ENCODE measurements around the gene GPR151. TPM values are rescaled to one million over a fixed set of nuclear protein-coding genes. Genes with fewer than 3 reads are reported as not detected.
A peak's percentile ranks its signal among the peaks of the same experiment; 100 is the strongest.

GPR151 gene
- total RNA-seq, 1 experiment from 2014 or later: not detected

DNA sequence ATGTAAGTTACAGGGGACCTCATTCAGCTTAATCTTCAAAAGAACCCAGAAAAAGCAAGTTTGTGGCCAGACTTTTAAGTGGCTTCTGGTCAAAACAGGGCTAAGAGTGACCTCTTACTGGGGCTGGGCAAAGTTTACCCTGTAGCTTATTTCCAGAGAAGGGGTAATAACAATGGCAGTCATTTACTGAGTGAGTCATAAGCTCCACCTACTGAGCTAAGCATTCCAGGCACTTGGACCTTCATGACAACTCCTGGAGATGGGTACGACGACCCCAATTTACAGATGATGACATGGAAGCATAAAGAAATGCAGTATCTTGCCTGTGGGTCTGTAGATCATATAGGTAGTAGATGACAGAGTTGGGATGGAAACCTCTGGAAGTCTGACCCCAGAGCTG, 4.7 kb upstream of the GPR151 start:
- no peak for DNase-seq (ENCODE audit: low read depth)

DNA sequence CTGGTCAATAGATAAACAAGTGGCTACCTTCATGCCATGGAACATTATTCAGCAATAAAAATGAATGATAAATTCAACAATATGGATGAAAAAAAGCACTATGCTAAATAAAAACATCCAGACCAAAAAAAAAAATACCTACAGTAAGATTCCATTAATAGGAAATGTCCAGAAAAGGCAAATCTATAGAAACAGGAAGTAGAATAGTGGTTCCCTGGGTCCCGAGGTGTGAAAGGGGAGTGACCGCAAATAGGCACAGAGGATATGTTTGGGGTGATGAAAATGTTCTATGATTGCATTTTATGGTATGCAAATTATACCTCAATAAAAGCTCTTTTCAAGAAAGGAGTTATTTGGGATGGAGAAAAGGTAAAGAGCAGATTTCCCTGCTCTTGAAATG, 3.6 kb upstream of the GPR151 start:
- DNase-seq (ENCODE audit: low read depth): no peak

DNA sequence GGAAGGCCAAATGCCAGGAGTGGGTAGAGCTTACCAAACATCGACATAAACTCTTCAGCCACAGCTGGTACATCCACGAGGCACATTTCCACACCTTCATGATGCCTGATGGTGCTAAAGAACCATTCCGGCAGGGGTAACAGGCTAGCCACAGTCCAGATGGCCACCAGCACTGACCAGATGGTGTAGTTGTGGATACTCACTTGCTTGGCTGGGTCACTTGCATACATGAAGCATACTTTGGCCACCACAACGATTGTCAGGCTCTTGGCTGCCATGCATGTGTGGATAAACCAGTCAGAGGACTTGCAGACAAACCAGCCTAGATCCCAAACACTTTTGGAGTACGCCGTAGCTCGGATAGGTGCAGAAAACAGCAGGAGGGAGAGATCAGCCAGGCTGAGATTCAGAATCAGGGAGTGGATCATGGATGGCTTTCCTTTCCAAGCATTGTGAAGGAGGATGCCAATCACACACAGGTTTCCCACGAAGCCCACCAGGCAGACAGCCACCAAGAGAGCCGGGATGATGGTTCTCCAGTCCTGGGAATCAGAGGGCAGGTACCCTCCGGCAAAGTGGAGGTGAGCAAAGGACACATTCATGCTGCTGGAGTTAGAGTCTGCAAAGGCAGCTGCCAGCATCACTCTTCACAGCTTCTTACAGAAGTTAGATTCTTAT, 378 bp downstream of the GPR151 start:
- no peak for DNase-seq (ENCODE audit: low read depth)

DNA sequence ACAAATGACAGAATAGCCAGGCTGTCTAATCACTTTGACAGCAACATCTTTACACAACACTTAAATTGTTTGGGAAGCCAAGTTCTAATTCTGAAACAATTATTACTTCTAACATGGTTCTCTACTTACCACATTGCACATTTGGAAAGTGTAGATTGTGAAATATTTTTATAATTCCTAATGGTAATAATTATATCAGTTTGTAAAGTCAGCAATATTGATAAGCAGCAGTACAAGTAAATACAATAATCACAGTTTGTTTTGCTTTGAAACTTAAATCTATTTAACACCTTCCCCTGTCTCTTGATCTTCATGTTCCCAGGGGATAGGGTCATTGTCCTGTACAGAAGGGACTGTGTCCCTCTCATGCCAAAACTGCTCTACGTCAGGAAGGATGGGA, 1.4 kb downstream of the GPR151 start:
- no peak for DNase-seq (ENCODE audit: low read depth)

DNA sequence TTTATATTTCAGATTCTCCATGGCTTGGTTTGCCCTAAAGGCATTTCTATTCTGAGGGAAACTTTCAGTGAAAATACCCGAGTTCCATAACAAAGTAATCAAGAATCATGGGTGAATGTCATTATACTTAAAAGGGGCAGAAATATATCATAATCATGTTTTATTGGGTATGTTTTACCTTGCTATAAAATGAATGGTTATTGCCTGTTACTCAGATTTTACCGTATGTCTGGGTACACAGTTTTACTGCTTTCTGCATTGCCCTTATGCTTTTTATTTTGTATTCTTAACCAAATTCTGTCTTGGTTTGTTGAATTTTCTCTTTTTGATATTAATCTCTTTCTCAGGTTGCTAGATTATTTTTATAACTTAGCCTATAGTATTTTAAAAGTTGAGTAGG, 2.5 kb downstream of the GPR151 start:
- no peak for DNase-seq (ENCODE audit: low read depth)

DNA sequence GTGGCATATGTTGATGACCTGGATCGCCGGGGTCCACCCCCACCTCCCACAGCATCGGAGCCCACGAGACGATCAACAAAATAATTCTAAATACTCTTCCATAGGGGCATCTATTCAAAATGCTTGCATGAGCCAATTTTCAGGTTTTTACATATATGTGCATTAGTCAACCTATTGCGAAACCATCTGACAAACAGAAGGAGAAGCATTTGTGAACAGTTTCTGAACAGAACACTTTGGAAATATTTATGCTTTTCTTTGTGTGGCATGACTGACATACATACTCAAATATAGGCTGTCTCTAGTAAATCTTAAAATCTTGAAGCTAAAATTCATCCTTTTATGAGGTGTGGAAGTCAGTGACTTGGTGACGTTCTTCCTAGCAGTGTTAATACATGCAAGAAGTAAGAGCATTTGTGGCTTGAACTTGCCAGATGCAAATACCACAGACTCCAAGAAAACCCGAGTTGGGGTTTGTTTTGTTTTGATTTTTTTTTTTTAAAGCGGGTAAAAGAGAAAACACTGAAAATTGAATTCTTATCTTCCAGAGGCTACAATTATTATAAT, 5.3 kb downstream of the GPR151 start:
- DNase-seq (ENCODE audit: low read depth): peak; percentile 27

DNA sequence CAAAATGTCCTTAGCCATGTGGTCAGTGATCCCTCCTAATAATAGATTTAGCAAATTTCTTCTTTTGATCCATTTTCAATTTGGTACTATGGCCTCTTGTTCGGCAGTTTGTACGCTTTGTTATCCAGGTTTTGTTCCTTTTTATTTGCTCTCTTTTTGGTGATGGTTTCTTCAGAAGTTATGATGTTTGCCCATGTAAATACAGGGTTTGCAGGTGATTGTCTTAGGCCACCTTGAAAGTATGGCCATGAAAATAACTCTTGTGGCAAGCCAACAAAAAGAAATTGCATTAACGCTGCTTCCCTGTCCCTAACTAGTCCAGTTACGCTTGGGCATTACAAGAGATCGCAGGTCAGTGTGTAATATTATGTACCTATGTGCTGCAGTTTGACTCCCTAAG, 8.6 kb downstream of the GPR151 start:
- DNase-seq (ENCODE audit: low read depth): no peak

DNA sequence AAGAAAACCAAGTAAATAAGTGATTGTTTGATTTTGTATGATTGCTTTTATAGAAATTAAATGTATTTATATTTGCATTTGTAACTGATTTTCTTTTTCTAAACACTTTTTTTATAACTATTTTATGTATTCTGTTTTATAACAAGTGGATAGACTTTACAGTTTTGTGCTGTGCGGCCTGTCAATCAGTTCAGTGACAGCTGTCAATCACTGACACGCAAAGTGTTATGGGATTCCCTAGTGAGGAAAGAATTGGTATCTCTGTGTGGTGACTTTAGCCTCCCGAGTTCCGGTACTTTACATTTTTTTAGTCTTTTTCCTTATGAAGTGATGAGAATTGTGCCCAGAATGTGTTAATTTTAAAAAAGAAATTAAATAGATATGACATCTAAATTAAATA, 16.3 kb downstream of the GPR151 start:
- no peak for DNase-seq (ENCODE audit: low read depth)

DNA sequence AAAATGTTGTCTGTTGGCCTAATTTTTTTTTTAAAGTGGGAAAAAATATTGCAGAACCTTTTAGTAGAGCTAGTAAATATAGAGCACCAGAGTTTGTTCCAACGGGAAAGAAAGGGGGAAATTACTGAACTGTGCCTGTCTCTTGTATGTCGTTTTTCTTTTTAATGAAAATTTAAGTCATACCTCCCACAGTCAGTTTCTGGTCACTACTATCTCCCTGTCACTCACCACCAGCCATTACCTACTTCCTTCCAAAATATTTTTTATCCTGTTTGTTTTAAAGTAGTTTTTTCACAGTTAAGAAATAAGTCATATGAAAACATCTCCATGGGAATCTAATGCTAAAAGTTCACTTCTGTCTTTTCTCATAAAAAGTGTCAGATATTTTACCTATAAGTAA, 21.3 kb downstream of the GPR151 start:
- no peak for DNase-seq (ENCODE audit: low read depth)

DNA sequence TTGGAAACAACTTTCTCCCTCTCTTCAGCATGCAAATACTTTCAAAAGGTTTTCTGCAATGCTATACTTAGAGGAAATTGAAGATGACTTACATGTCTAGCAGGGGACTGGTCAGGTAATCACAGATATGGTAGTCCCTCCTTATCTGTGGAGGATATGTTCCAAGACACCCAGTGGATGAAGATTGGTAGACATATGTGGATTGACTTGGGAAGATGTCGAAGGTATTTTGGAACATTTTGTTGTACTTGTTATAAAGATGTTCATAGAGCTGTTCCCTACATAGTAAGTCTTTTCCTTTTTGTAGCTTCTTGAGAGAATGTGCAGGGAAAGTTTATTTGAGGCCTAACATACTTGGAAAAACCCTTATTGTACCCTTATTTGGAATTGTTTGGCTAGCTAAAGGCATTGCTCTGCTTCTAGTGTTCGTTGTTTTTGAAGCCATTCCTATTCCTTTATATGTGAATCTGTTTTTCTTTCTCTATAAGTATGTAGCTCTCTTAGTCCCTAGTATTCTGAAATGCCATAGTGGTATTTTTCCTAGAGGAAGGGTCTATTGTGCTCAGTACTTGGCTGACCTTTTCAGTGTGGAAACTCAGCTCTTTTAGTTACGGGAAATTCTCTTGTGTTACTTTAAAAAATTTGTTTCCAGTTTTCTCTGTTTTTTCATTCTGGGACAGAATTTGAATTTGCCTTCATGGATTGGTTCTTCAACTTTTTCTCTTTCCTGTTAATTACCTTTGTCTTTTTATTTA, 25.7 kb downstream of the GPR151 start:
- DNase-seq (ENCODE audit: low read depth): no peak

DNA sequence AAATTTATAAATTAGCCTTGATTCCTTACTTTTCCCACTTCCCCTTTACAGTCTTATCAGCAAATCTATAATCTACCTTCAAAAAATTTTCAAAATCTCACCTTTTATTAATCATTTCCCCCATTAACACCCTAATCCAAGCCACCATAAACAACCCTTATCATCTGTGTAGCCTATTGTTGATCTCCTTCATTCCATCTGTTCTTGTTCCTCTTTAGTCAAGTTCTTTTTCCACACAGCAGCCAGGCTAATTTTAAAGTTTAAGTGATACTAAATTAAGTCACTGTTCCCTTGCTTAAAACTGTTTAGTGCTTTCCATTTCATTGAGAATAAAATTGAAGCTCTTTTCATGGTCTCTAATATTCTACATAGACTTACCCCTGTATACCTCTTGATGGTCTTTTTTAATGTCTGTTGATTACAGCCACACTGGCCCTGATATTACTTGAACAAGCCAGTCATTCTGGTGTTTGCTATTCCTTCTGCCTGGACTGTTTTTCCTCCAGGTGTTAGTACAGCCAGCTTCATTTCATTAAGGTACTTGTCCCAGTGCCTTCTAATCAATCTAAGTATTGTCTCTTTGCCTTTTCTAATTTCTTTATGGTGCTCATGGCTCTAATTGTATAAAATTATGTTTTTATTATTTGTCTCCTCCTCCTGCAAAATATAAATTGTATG, 31.1 kb downstream of the GPR151 start:
- DNase-seq (ENCODE audit: low read depth): no peak

DNA sequence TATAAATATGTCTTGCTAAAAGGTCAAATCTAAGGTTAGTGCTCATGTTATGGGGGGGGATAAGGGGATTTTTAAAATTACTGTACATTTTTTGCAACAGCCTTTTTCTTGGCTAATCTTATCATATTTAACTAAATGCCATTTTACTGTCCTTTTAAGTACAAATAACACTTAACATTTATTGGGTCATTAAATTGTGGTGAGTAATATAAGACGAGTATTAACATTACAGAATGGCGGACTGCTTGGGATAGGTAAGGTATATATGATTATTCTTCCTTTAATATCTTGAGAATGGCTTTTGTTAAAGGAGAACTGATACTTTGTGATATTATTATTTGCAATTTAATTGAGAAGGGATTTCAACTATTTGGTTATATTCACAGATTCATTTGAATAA, 33.2 kb downstream of the GPR151 start:
- DNase-seq (ENCODE audit: low read depth): no peak

DNA sequence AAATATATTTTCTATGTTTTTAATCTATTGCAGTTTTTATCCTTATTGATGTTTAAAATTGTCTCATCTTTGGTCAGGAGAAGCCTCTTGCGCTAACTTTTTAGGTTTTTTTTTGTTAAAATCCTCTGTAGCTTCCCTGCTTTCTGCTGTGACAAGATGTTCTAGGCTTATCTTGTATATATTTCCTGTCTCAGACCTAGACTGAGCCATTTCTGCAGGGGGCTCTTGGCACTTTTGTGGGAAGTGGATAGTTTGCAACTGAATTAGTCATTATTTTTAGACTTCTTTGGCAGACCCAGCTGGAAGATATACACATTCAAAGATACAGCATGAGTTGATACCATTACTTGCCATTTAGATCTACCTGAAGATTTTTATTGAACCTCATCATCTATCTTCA, 40.1 kb downstream of the GPR151 start:
- no peak for DNase-seq (ENCODE audit: low read depth)

DNA sequence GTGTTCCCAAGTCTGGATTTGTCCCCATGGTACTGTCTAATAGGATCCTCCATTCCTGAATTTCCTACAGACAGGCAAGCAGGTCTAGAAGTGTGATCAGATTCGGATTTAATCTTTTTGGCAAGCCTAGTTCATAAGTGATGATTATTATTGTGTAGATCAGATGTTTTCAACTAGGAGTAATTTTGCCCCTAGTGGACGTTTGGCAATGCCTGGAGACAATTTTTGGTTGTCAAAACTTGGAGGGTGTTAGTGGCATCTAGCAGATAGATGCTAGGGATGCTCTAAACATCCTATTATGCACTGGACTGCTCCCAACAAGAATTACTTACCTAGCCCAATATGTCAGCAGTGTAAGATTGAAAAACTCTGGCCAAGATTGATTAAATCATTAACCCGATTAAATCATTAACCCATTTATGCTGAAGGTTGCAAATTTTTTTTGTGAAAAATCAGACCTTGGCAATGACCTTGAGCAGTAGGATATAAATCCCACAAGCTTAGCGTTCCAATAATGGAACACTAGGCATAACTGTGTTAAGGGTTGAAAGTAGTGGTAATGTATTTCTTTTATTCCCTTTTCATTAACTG, 40.7 kb downstream of the GPR151 start:
- DNase-seq (ENCODE audit: low read depth): peak; percentile 8

DNA sequence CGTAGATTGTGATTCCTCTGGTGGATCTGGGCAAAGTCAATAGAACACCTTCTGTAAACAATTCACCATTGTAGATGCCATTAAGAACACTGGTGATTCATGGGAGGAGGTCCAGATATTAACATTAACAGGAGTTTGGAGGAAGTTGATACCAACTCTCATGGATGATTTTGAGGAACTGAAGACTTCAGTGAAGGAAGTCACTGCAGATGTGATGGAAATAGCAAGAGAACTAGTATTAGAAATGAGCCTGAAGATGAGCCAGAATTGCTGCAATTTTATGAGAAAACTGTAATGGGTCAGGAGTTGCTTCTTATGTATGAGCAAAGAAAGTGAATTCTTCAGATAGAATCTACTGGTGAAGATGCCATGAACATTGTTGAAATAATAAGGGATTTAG, 41.9 kb downstream of the GPR151 start:
- no peak for DNase-seq (ENCODE audit: low read depth)

DNA sequence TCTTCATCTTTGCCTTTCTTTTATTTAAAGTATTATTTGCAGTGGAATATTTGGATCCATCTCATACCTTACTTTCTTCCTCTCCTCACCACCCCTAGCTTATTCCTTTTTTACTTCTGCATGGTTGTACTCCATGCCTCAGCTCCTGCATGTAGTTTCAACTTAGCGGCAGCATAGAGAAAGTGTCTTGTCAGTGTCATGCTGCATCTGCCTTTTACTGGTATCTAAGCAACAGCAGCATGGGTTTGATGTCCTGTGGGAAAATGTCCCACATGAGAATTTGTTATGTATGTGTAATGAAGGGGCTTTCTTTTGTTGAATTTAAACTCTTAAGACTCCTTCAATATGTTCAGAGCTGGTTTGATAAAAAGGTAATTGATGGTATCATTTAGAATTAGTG, 48.2 kb downstream of the GPR151 start:
- no peak for DNase-seq (ENCODE audit: low read depth)

DNA sequence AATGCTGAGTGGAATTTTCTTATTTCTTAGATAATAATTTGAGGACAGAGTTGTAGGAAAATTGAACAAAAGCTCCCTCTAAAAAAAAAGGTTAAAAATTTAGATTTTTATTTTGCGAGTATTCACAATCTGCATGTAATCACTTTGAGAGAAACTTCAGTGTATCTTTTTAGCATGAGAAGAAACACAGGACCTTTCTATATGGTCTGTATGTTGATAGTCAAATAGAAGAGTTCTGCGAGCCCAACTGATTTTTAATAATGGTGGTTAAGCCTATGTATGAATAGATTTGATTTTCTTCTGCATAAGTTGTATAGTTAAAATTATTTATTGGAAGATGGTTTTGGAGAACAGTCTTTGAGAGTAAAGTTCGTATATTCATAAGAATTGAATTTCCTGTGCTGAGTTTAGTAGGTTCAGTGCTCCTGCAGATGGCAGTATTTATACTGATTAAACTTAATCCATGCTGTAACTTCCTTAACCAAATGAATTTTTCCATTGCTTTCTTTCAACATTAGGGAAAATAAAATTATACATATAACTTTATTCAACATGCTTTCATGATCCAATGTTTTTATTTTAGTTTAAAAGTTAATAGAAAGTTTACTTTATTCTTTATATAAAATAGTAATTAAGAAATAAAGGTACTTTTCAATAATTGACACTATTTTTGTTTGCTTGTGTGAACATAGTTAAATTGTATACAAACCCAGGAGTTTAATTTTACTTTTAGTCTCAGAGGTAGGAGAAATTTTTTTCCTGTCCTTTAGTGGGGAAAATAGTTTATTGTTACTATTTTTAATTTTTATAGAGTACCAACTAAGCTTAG, 49.3 kb downstream of the GPR151 start:
- DNase-seq (ENCODE audit: low read depth): peak; percentile 2

DNA sequence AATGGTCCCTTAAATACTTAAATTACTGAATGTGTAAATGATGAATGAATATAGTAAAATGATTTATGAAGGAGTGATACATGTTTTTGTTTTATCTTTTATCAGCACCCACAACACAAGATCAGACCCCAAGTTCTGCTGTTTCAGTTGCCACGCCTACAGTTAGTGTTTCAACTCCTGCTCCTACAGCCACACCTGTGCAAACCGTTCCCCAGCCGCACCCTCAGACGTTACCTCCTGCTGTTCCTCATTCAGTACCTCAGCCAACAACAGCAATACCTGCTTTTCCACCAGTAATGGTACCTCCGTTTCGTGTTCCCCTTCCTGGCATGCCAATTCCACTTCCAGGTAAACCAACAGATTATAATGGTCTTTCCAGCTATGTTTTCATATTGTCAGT, 52.5 kb downstream of the GPR151 start:
- DNase-seq (ENCODE audit: low read depth): no peak
